ENCODE results near the gene SLC39A5. TPM values are rescaled to one million over a fixed set of nuclear protein-coding genes. Genes with fewer than 3 reads are reported as not detected.
A peak's percentile ranks its signal among the peaks of the same experiment; 100 is the strongest.
"Not testable (repeated sequence)": the region's sequence is repeated elsewhere in the genome, so short reads cannot be mapped to it uniquely, and the experiment has no call there.

Gene SLC39A5
- total and polyA plus RNA-seq, 8 donors, result 0.15 to 450 (median 8.0) TPM; not detected in 3

- H3K9me3 ChIP-seq, result no peaks in the 10 kb centered on the region
- intact Hi-C loops (cut with DNase I; ENCODE audit: low total_unique reads), result no loop called here
Observed at GRCh38 chr12:56260380-56260779, 30.5 kb downstream of the SLC39A5 start.

GRCh38 chr12:56260921-56261320 is 31.1 kb downstream of the SLC39A5 start:
- no peak for TF ChIP-seq POLR2A (IDR thresholded peaks at IDR 0.05)
- TF ChIP-seq EP300 (IDR thresholded peaks at IDR 0.05), result no peak
- TF ChIP-seq POLR2AphosphoS5 (IDR thresholded peaks at IDR 0.05), result no peak
- TF ChIP-seq CTCF (IDR thresholded peaks at IDR 0.05), result no peak
- Histone ChIP-seq H3K27me3 (no peaks in the 10 kb centered on the region), H3K9me3 (no peaks in the 10 kb centered on the region), H3K4me3 (no peak overlapping the region), H3K27ac (no peak overlapping the region), H3K36me3 (peaks cover 1 to 5% (median 3%) of the 10 kb centered on the region in 4 donors), H3K4me1 (peaks cover 16 to 31% (median 27%) of the 10 kb centered on the region in 4 donors)
- no peak for DNase-seq
- intact Hi-C loops (cut with DNase I; ENCODE audit: low total_unique reads), result no loop called here
- WGBS, 5 donors, result 81 to 97% (median 89%) methylated on average over 3 of the region's 3 CpGs

More at GRCh38 chr12:56260380-56260779, 30.5 kb downstream of the SLC39A5 start:
- H3K27me3 ChIP-seq, result no peaks in the 10 kb centered on the region
- peaks cover 7 to 11% (median 9%) of the 10 kb centered on the region in 4 donors for H3K36me3 ChIP-seq
- no peak overlapping the region for H3K4me3 ChIP-seq
- H3K4me1 ChIP-seq, result peaks cover 16 to 31% (median 28%) of the 10 kb centered on the region in 4 donors
- DNase-seq, result no peak
- TF ChIP-seq CTCF (IDR thresholded peaks at IDR 0.05) (no peak), POLR2AphosphoS5 (IDR thresholded peaks at IDR 0.05) (no peak), POLR2A (IDR thresholded peaks at IDR 0.05) (no peak), EP300 (IDR thresholded peaks at IDR 0.05) (no peak)
- H3K27ac ChIP-seq, result no peak overlapping the region
- 86 to 95% (median 91%) methylated on average over 8 of the region's 8 CpGs for WGBS, 5 donors

- Histone ChIP-seq H3K27me3 (no peaks in the 10 kb centered on the region), H3K27ac (no peak overlapping the region), H3K36me3 (no peaks in the 10 kb centered on the region), H3K9me3 (no peaks in the 10 kb centered on the region), H3K4me3 (no peak overlapping the region), H3K4me1 (peaks cover 13 to 30% (median 26%) of the 10 kb centered on the region in 4 donors)
- DNase-seq, result no peak
- TF ChIP-seq POLR2AphosphoS5 (IDR thresholded peaks at IDR 0.05) (no peak), EP300 (IDR thresholded peaks at IDR 0.05) (no peak), CTCF (IDR thresholded peaks at IDR 0.05) (no peak), POLR2A (IDR thresholded peaks at IDR 0.05) (no peak)
- WGBS, 5 donors, result 86 to 90% (median 89%) methylated on average over 5 of the region's 5 CpGs
- intact Hi-C loops (cut with DNase I; ENCODE audit: low total_unique reads), result no loop called here
Observed at GRCh38 chr12:56261503-56262232, 31.8 kb downstream of the SLC39A5 start.

GRCh38 chr12:56262955-56263354 is 33.1 kb downstream of the SLC39A5 start:
- DNase-seq; H3K4me3 ChIP-seq; H3K36me3 ChIP-seq; H3K9me3 ChIP-seq; intact Hi-C loops (cut with DNase I; ENCODE audit: low total_unique reads); H3K27ac ChIP-seq; H3K27me3 ChIP-seq: not testable (repeated sequence)
- WGBS, 5 donors, result 85 to 96% (median 88%) methylated on average over 7 of the region's 7 CpGs
- H3K4me1 ChIP-seq, result peaks cover 10 to 30% (median 23%) of the 10 kb centered on the region in 4 donors

- peak overlapping the region; percentile 88 to 98 (median 95) for H3K27ac ChIP-seq
- H3K4me1 ChIP-seq, result peaks cover 10 to 30% (median 20%) of the 10 kb centered on the region in 4 donors
- H3K27me3 ChIP-seq; H3K9me3 ChIP-seq; intact Hi-C loops (cut with DNase I; ENCODE audit: low total_unique reads); DNase-seq: not testable (repeated sequence)
- 50 to 56% (median 53%) methylated on average over 16 of the region's 16 CpGs for WGBS, 5 donors
- H3K36me3 ChIP-seq, result peaks cover 3 to 26% (median 20%) of the 10 kb centered on the region in 4 donors
- H3K4me3 ChIP-seq, result peak overlapping the region; percentile 70 to 83 (median 78)
Observed at GRCh38 chr12:56266068-56266692, 36.3 kb downstream of the SLC39A5 start.
